Suppressor macrophage treated with lipopolysaccharide for 4 hours (primary cell): ENCODE measurements around the gene ZNF677.
"Not testable (repeated sequence)": the region's sequence is repeated elsewhere in the genome, so short reads cannot be mapped to it uniquely, and the experiment has no call there.

Experiments
- DNase-seq: peaks from one replicate; pipeline ENCODE4 v3.0.0-alpha.2; 2020

ZNF677 gene

DNA sequence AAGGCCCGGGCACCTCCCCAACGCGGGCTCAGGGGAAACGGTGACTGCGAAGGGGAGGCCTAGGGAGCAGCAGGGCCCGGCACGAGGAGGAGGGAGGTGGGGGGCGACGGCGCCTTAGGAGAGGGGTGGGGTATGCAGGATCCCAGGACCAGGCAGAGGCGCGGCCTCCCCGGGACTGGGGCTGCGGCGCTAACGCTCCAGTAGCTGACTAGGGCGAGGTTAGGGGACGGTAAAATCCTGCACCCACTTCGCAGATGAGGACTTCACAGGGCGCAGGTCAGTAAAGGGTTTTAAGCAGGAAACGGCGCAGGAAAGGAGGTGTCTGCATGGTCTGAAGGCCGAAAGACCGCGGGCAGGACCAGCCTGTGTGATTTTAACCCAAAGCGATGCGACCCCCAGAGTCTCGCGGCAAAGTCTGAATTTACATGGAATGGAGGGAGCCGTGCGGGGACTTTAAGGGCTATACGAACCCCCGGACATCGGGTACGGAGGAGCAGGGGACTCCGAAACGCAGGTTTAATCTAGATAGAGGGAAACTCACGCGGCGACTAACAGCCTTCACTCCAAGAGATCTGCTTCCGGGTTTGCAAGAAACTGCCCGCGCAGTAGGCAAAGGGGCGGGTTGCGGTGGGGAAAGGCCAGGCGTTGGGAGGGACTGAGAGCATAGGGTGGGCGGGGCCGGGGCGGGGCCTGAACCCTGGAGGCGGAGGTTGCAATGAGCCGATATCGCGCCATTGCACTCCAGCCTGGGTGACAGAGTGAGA, 61.7 kb downstream of the ZNF677 start, which contains the start of gene ZNF665:
Gene ZNF665 (minus strand): TSS at position 588 of the 764 bp plus-strand sequence. CDS start 10,460 bp downstream, outside the sequence.
- peak; percentile 90 for DNase-seq

DNA sequence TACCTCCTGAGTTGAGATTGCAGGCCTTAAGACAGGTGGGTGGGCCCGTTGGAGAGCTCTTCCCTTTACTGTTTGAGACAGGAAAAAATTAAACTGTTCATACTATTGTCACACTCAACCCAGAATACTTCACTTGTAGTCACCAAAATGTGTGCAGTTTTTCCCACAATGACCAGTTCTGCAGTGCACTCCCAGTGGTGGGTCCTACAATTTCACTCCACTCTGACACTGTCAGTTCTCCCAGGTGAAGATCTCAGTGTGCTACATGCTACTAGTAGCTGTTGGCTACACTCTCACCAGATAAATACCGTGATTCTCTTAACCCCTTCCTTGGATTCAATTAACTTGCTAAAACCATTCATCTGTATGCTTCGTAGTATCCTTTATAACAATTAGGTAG, 64.4 kb downstream of the ZNF677 start:
- DNase-seq: no peak

DNA sequence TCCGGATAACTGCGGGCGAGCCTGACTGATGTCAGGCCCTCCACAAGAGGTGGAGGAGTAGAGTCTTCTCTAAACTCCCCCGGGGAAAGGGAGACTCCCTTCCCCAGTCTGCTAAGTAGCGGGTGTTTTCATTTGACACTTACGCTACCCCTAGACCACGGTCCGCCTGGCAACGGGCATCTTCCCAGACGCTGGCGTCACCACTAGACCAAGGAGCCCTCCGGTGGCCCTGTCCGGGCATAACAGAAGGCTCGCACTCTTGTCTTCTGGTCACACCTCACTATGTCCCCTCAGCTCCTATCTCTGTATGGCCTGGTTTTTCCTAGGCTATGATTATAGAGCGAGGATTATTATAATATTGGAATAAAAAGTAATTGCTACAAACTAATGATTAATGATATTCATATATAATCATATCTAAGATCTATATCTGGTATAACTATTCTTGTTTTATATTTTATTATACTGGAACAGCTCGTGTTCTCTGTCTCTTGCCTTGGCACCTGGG, 64.9 kb downstream of the ZNF677 start:
- DNase-seq: not testable (repeated sequence)
